Measurements from ENCODE around the gene GNG13.

GRCh38 chr16:766820-767640, 33.5 kb downstream of the GNG13 start:
- TF ChIP-seq CTCF (IDR thresholded peaks at IDR 0.05) (no peak), POLR2A (IDR thresholded peaks at IDR 0.05) (no peak)
